AG04449 (cell line): Measurements from ENCODE around the gene JMJD1C.

Experiments
- CTCF ChIA-PET: fragments of 350-600 bp; formaldehyde crosslinking; extraction: SDS; loops from one replicate; lab custom pipeline; 2021; ENCODE audit warnings: antibody characterized with exemption; lab: Yijun Ruan, JAX
- POLR2A ChIA-PET: fragments of 400-600, 350-600 bp; formaldehyde crosslinking; extraction: SDS; loops from one replicate; lab custom pipeline; 2020; ENCODE audit warnings: antibody characterized with exemption, inconsistent platforms; lab: Yijun Ruan, JAX
- DNase-seq: peaks from one replicate; pipeline ENCODE4 v3.0.0-alpha.2; 2010; ENCODE audit warnings: low read depth, low spot score
- H3K4me3 ChIP-seq: 2 replicates; pipeline ENCODE4 v1.5.1; 2011; ENCODE audit warnings: low read depth, mild to moderate bottlenecking, control low read depth, low read length
- TF ChIP-seq, protein P1 (sequence below): IDR thresholded peaks from one replicate; pipeline ENCODE4 v1.5.1; 2011; ENCODE audit warnings: mild to moderate bottlenecking, moderate library complexity, low read length, control low read depth, inconsistent platforms; ENCODE audit not compliant: insufficient read depth; ENCODE audit errors: missing control alignments

Gene JMJD1C

DNA sequence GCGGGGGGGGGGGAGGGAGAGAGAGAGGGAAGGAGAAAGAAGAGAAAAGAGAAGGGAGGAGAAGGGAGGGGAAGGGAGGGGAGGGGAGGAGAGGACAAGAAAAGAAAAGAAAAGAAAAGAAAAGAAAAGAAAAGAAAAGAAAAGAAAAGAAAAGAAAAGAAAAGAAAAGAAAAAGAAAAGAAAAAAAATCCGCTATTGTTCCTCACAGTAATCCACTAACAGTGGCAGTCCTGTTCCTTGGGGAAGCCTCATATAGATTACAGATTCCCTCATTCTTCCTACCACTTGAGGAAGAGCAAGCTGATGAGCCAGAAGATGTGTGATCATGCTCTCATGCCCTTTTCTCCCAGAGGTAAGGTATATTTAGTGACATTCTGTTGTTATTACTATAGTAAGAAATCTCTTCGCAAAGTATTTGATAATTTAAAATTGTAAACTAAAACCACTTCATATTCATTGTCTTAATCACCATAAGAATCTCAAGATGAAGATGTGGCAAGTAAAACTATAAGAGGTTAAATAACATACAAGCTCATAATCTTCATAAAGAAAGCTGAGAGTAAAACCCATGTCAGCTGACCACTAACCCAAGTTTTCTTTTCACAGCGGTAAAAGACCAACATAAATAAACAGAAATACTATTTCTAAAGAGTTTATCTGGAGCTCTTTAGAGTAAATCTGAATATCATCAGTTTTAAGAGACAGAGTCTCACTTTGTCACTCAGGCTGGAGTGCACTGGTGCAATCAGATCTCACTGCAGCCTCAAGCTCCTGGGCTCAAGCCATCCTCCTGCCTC, 128.1 kb downstream of the JMJD1C start:
- ChIA-PET POLR2A (no interaction called here), CTCF (interaction anchor here (0.7 to 1.4 kb wide), 2 partner anchors 51 to 382 kb away, joined by 3 to 4 read pairs; no protein-coding TSS in a partner anchor)
- no peak for DNase-seq
- TF ChIP-seq, protein P1, sequence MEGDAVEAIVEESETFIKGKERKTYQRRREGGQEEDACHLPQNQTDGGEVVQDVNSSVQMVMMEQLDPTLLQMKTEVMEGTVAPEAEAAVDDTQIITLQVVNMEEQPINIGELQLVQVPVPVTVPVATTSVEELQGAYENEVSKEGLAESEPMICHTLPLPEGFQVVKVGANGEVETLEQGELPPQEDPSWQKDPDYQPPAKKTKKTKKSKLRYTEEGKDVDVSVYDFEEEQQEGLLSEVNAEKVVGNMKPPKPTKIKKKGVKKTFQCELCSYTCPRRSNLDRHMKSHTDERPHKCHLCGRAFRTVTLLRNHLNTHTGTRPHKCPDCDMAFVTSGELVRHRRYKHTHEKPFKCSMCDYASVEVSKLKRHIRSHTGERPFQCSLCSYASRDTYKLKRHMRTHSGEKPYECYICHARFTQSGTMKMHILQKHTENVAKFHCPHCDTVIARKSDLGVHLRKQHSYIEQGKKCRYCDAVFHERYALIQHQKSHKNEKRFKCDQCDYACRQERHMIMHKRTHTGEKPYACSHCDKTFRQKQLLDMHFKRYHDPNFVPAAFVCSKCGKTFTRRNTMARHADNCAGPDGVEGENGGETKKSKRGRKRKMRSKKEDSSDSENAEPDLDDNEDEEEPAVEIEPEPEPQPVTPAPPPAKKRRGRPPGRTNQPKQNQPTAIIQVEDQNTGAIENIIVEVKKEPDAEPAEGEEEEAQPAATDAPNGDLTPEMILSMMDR = no peak
- H3K4me3 ChIP-seq = no peak overlapping the region

DNA sequence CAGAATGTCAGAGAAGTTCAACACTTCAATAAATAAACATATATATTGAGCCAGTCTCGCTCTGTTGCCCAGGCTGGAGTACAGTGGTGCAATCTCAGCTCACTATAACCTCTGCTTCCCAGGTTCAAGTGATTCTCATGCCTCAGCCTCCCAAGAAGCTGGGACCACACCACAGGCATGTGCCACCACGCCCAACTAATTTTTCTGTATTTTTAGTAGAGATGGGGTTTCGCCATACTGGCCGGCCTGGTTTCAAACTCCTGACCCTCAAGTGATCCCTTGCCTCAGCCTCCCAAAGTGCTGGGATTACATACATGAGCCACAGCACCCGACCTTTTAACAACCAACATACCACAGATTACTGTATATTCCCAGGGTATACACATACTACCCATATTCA, 134.2 kb downstream of the JMJD1C start:
- TF ChIP-seq, protein P1 = no peak
- CTCF ChIA-PET = no interaction called here
- H3K4me3 ChIP-seq = no peak overlapping the region
- no peak for DNase-seq
- POLR2A ChIA-PET = no interaction called here

DNA sequence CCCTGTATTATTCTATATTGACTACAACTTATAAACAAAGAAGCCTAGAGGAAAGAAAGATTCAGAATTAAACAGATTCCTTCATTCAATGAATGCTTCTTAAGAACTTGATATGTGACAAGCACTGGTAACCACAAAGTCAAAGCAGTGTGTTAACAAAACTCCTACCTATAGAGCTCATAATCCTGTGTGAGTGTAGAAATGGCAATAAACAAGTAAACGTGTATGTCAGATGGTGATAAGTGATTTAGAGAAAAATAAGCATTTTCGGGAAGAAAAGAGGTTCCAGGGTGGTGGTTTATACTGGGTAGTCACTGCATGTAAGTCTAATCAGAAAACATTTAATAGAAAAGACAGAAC, 141.3 kb downstream of the JMJD1C start:
- no peak for DNase-seq
- H3K4me3 ChIP-seq = no peak overlapping the region
- CTCF ChIA-PET = interaction anchor here (1.0 kb wide), 1 partner anchor 15 kb away, joined by 3 read pairs; no protein-coding TSS in a partner anchor
- POLR2A ChIA-PET = no interaction called here
- TF ChIP-seq, protein P1 = no peak

DNA sequence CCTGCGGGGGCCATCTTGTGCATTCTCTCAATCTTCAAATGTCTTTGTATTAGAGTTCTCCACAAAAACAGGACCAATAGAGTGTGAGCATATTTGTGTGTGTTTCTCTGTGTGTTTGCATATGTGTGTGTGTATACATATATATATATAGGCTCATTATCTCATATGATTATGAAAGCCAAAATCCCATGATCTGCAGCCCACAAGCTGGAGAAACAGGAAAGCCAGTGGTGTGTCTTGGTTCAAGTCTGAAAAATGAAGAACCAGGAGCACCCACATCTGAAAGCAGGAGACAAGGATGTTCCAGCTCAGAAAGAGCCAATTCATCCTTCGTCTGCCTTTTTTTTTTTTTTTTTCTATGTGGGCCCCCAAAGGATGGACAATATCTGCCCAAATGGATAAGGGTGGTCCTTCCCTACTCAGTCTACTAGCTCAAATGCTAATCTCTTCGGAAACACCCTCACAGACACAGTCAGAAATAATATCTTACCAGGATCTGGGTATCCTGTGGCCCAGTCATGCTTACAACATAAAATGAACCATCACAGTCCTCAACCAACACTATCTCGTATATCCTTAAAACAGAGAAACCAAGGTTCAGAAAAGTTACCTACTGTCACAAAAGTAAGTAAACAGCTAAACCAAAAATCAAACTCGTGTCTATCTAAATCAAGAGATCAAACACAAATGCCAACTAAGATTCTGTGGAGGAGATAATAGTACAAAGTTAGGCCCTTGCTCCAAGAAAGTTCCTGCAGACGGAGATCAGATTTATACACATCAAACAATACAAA, 141.9 kb downstream of the JMJD1C start:
- CTCF ChIA-PET = interaction anchor here (1.0 kb wide), 1 partner anchor 14 kb away, joined by 3 read pairs; no protein-coding TSS in a partner anchor
- H3K4me3 ChIP-seq = no peak overlapping the region
- TF ChIP-seq, protein P1 = no peak
- no peak for DNase-seq
- POLR2A ChIA-PET = no interaction called here

DNA sequence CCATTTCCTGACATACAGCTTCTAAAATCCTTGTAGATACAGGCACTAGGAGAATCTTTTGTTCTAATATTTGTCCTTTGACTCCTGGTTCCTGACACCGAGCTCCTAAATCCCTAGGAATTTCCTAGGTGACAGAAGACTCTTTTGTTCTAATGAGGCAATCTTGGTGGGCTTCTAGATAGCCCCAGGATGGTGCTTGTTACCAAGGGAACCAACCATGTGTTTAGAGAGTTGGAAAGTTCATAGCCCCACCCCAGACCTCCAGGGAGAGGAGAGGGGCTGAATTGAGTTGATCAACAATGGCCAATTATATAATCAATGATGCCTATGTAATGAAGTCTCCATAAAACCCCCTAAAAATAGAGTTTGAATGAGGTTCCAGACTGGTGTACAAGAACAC, 145.1 kb downstream of the JMJD1C start:
- POLR2A ChIA-PET = no interaction called here
- TF ChIP-seq, protein P1 = no peak
- H3K4me3 ChIP-seq = no peak overlapping the region
- CTCF ChIA-PET = interaction anchor here (1.2 kb wide), 1 partner anchor 308 kb away, joined by 3 read pairs; no protein-coding TSS in a partner anchor
- DNase-seq = no peak

DNA sequence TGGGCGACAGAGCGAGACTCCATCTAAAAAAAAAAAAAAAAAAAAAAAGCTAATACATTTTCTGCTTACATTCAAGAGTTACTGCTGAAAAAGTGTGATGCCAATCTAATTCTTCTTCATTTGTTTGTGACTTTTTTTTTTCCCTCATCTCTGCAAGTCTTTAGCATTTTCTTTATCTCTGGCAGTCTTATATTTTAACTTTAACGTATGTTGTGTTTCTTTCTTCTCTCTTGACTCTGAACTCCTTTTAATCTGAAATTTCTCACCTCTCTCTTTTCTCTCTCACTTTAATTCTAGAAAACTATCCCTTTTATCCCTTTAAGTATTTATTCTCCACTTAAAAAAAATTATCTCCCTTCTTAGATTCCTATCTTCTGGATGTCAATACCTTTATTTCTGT, 146.5 kb downstream of the JMJD1C start:
- ChIA-PET POLR2A (no interaction called here), CTCF (no interaction called here)
- no peak for DNase-seq
- no peak overlapping the region for H3K4me3 ChIP-seq
- TF ChIP-seq, protein P1 = no peak
